HG02571 (cell line): ENCODE measurements around the gene PDLIM7.

ENCODE experiments used
- ATAC-seq: cut with Tn5 transposase; IDR thresholded peaks from one replicate; pipeline ENCODE4 v1.9.1; 2021; ENCODE audit warnings: mild to moderate bottlenecking, moderate library complexity; ENCODE audit not compliant: unreplicated experiment

Gene PDLIM7

GRCh38 chr5:177475563-177476427 is 21.6 kb downstream of the PDLIM7 start:
- no peak for ATAC-seq

GRCh38 chr5:177474846-177475562 is 22.4 kb downstream of the PDLIM7 start:
- no peak for ATAC-seq

DNA sequence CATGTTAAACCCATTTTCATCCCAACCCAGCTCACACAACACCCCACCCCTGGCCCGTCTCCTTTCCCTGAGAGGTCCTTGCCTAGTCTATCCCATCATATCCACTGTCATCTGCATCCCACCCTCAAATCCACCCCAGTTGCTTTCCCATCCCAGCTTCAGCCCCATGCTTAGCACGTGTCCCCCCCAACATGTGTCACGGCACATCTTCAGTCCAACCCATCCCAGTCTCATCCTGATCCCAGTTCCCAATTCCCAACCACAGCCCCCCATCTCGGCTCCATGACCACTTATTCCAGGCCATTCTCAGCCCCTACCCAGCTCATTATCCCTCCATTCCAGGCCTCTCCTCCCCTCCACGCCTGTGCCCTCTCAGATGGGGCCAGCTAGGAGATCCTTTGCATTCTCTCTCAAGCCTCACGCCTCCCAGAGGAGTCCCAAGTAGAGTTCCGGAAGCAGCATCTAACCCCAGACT is 23.4 kb downstream of the PDLIM7 start:
- ATAC-seq = no peak

DNA sequence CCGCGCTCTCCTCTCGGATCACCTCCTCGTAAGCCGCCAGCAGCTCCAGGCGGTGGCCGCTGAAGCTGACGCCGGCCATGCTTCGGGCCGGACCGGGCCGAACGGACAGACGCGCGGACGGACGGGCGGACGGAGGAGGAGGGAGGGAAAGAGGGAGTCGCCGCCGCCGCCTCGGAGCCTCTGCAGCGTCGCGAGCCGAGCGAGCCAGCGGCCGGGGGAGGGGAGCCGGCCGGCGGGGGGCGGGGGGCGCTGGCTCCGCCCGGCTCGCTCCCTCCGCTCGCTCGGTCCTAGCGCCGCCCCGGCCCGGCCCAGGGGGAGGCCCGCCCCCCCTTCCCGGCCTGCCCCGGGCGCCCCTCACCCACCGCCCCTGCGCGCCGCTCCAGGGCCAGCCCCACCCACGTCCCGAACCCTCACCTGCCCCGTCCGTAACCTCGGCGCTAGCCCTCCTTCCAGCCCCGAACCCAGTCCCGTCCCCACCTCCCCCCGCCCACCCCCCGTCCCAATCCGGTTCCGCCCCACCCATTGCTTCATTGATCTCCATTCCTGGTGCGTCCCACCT is 23.9 kb downstream of the PDLIM7 start, which contains the start of gene DBN1:
TSS of gene DBN1 (minus strand) at position 192 of the 559 bp plus-strand sequence. CDS start at position 79, 113 bp downstream.
- ATAC-seq = no peak

GRCh38 chr5:177472460-177473442 is 24.7 kb downstream of the PDLIM7 start:
- no peak for ATAC-seq

- ATAC-seq = no peak
Measured at GRCh38 chr5:177471610-177472356, 25.6 kb downstream of the PDLIM7 start.

DNA sequence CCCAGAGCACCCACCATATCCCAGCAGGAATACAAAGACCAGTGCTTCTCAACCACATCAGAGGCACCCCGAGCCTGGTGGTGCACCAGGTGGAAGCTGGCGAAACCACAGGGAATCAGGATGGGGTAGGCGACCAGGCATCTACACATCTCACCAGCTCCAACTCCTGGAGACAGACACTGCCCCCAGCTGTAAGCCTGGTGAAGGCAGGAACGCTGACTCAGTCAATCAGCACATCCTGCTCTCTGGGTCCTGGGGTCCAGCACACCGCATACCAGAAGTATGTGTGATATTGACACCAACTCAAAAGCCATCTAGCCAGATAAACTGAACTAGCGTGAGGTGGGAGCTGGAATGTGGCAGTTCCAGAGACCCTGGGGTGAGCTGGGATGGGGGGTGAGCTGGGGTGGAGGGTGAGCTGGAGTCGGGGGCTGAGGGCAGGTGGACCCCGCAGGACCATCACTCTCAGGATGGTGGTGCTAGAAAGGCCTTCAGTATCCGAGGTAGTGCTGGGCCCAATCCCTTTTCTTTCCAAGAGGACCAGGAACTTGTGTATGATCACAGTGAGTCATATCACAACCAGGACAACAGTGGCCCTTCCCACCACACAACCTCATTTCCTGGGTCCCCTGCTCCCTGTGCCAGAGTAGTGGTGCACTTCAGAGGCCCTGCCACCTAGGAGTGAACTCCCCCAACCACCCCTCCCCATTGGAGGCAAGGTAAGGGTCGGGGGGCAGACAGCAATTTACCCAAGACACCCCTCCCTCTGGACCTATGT is 26.5 kb downstream of the PDLIM7 start:
- no peak for ATAC-seq

DNA sequence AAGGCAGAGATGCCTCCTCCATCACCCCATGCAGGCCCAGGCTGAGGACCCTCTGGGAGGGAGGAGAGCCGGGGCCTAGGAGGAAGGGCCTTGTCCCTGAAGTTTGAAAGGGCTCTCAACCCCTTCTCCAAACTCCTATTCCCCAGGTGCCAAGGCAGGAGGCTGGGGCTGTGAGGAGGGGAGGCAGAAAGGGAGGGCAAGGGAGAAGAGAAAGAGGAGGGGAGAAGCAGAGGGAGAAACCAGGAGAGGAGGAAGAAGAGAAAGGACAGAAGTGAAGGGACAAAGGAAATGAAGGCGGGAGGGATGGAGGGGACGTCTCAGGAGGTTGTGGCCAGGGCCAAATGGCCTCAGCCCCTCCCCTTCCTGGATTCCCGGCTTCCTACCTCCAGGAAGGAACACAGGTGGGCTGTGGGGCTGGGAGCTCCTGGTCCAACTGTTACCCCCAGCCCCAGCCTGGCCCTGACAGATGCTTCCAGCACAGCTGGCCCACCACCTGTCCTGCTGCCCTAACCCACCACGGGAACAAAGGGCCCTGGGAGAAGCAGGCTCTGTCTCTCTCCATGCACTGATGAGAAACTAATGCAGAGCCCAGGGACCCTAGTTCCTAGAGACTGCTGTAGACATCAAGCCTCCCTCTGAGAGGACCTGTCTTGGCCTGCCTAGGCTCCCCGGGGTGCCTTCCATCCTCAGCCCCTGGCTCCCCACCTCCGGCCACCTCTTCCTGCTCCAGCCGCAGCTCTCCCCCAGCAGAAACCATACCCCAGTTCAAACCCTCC is 27.5 kb downstream of the PDLIM7 start:
- ATAC-seq = no peak

GRCh38 chr5:177468685-177469628 is 28.4 kb downstream of the PDLIM7 start:
- ATAC-seq = no peak

DNA sequence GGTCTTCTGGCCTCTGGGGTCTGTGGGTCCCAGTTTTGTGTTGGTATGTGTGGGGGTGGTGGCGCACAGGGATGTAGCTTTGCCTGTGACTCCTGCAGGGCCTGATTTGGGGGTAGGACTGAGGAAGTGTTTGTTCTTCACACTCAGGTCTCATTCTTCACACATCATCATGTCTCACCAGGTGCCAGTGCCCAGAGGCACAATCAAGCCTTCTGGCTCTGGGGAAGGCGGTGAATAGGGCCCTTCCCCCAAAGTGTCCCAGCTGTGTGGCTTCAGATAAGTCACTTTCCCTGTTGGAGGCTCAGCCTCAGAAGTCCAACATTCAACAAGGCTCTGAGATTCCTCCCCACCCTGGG is 29.1 kb downstream of the PDLIM7 start:
- no peak for ATAC-seq

DNA sequence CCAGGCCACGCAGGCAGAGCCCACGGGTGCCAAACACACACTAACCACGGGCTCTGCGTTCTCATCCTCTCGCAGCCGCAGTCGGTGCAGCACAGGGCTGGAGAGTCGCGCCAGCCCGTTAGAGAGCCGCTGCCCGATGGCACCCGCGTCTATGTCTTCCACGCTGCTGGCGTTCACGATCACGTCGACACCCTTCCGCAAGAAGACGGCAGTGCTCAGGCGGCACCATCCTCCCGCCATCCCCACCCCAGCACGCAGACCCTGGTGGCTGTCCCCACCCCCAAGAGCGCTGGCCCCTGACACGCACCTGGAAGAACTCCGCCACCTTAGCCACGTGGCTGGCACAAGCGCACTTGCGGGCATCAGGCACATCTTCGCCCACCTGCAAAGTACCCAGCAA is 30.0 kb downstream of the PDLIM7 start:
- ATAC-seq = no peak

- ATAC-seq = no peak
Measured at GRCh38 chr5:177466861-177467260, 30.5 kb downstream of the PDLIM7 start.

GRCh38 chr5:177465044-177465443 is 32.4 kb downstream of the PDLIM7 start:
- ATAC-seq = no peak

DNA sequence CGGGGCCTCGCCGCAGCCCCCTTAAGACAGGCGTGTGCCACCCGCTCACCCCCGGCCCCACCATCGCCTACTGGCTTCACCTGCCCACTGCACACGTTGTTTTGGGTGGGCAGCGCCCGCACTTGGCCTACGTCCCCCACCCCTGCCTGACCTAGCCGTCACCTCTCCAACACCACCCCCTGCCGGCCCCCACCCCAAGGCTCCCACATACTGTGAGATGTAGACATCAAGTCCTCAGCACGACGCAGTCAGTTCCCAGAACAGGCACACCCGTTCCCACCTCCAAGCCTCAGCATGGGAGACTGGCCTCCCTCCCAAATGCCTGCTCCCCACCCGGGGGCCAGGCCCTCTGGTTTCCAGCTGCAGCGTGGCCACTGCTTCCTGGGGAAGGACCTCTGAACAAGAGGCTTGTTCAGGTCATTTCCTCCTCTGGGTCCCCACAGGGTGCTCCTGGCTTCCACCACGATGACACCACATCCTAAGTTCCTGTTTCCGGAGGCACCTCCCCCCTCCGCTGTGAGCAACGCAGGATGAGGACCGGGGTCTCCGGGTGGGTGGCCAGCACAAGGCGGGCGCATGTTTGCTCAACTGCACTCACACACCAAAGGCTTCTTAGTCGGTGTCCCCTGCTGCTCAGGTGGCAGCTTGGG is 35.3 kb downstream of the PDLIM7 start:
- no peak for ATAC-seq

- no peak for ATAC-seq
Measured at GRCh38 chr5:177459819-177460628, 37.4 kb downstream of the PDLIM7 start.

DNA sequence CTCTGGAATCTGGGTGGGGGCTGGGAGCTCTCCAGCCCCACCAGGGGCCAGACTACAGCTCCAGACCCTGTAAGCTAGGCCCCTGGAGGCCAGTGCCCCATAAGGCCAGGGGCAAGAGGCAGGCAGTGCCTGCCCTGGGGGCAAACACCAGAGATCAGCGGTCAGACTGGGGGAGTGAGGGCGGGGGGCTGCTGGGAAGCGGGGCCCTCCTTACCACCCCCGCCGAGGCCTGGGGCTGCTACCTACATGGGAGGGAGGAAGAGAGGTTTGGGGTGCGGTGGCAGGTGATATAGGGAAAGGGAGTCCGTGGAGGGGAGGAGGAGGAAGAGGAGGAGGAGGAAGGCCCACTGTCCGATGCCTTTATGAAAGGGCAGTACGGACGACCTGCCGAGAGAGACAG is 38.0 kb downstream of the PDLIM7 start:
- ATAC-seq = no peak
